IPS-NIHi11 (cell line): ENCODE results near the gene LHX8.

Source experiments
- DNase-seq: peaks from one replicate; pipeline ENCODE4 v3.0.0; 2012; ENCODE audit warnings: mixed read lengths, low spot score

The LHX8 gene

GRCh38 chr1:75203415-75204277 lies 69.5 kb downstream of the LHX8 start:
- peak; percentile 38 for DNase-seq

GRCh38 chr1:75208862-75209261 lies 74.7 kb downstream of the LHX8 start:
- DNase-seq = no peak
